NCI-H146 treated with DMSO at 0.1 percent for 48 hours (cell line): ENCODE measurements around the gene METTL23.

Experiments used
- DNase-seq: peaks from one replicate; lab custom pipeline; 2025; ENCODE audit not compliant: unreplicated experiment; lab: John Stamatoyannopoulos, UW

METTL23 gene

GRCh38 chr17:76726776-76727718, at the start of gene METTL23:
Gene METTL23, plus strand, starts transcription at chr17:76726839. Its CDS starts 2,872 bp downstream, at chr17:76729711.
- peak; percentile 58 for DNase-seq

- DNase-seq: no peak
Observed at GRCh38 chr17:76677406-76677805, 49.2 kb upstream of the METTL23 start.

- no peak for DNase-seq
Observed at GRCh38 chr17:76678330-76678729, 48.3 kb upstream of the METTL23 start.

- no peak for DNase-seq
Observed at GRCh38 chr17:76679239-76679638, 47.4 kb upstream of the METTL23 start.

GRCh38 chr17:76681222-76682137, 45.2 kb upstream of the METTL23 start:
- DNase-seq: peak; percentile 69

GRCh38 chr17:76682296-76682695, 44.3 kb upstream of the METTL23 start:
- DNase-seq: no peak

- no peak for DNase-seq
Observed at GRCh38 chr17:76683011-76683755, 43.5 kb upstream of the METTL23 start.

- DNase-seq: no peak
Observed at GRCh38 chr17:76683921-76684745, 42.5 kb upstream of the METTL23 start.

GRCh38 chr17:76684756-76685155, 41.9 kb upstream of the METTL23 start:
- DNase-seq: no peak

- DNase-seq: no peak
Observed at GRCh38 chr17:76685366-76685765, 41.3 kb upstream of the METTL23 start.

GRCh38 chr17:76685846-76686245, 40.8 kb upstream of the METTL23 start:
- DNase-seq: no peak

- DNase-seq: no peak
Observed at GRCh38 chr17:76686538-76687297, 39.9 kb upstream of the METTL23 start.

- DNase-seq: no peak
Observed at GRCh38 chr17:76687298-76688164, 39.1 kb upstream of the METTL23 start.

GRCh38 chr17:76688165-76688622, 38.4 kb upstream of the METTL23 start:
- no peak for DNase-seq

GRCh38 chr17:76689859-76690258, 36.8 kb upstream of the METTL23 start:
- DNase-seq: no peak

- no peak for DNase-seq
Observed at GRCh38 chr17:76690596-76691280, 35.9 kb upstream of the METTL23 start.

GRCh38 chr17:76691379-76692191, 35.1 kb upstream of the METTL23 start:
- DNase-seq: peak; percentile 18
